GM21515 (cell line): Measurements from ENCODE around the gene CEPT1.

Experiments used
- ATAC-seq: cut with Tn5 transposase; IDR thresholded peaks from one replicate; pipeline ENCODE4 v1.9.1; 2021; ENCODE audit not compliant: unreplicated experiment

The CEPT1 gene

GRCh38 chr1:111225717-111226400, 85.8 kb downstream of the CEPT1 start:
- ATAC-seq: no peak

- no peak for ATAC-seq
Measured at GRCh38 chr1:111227434-111227833, 87.4 kb downstream of the CEPT1 start, which contains the start of gene CHI3L2. Gene CHI3L2, plus strand, starts transcription at chr1:111227713. Its CDS starts 17 bp downstream, at chr1:111227730.

GRCh38 chr1:111227851-111228747, 88.1 kb downstream of the CEPT1 start:
- no peak for ATAC-seq

DNA sequence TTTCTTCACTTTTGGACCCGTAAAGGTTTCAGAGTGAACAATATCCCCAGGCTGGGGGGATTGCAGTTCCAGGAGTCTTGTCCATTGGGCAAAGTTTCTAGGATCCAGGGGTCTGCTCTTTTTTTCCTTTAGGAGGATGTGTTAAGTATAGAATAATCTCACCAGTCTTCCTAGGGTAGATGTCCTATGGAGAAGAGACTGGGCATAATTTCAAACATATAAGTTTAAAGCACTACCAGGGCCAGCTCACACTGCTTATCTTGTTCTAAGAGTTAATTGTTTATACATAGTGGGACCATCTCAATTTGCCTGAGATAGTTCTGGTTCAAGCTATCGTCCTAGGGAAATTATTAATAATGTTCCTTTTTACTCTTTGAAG, 88.7 kb downstream of the CEPT1 start:
- ATAC-seq: no peak

- no peak for ATAC-seq
Measured at GRCh38 chr1:111232134-111232533, 92.1 kb downstream of the CEPT1 start.

DNA sequence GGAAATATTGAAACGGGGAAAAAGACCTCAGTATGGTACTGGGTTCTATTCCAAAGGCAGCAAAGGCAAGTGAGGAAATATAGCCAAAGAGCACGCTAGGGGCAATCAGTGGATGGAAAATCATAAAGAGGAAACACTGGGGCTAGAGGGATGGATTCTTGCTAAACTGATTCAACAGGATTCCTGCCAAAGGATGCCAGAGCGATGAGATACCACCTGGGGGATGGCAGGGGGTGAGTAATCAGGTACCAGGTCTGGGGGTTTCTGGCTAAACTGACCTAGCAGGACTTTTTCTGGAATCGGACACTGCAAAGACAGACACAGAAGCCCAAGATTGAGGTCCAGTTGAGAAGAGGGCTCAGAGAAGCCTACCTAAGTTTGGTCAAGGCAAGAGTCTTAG, 94.2 kb downstream of the CEPT1 start:
- no peak for ATAC-seq
